ENCODE measurements around the gene SLAIN1. TPM values are rescaled to one million over a fixed set of nuclear protein-coding genes. Genes with fewer than 3 reads are reported as not detected.

The SLAIN1 gene
- total RNA-seq, 1 experiment from 2014 or later = not detected

- intact Hi-C loops (cut with micrococcal nuclease) = no loop called here
- no peaks in the 10 kb centered on the region for H3K4me1 Mint-ChIP-seq (ENCODE audit: insufficient read depth, unreplicated experiment)
- no TSS peak for BruUV-seq (replicated peaks)
- ChIA-PET POLR2A (interaction anchor here (0.8 kb wide), 1 partner anchor 67 kb away, joined by 3 read pairs; no protein-coding TSS in a partner anchor), CTCF (interaction anchor here (0.6 to 6.4 kb wide), 4 partner anchors 10 to 337 kb away, joined by 3 to 105 read pairs (median 4); no protein-coding TSS in a partner anchor)
- no peaks in the 10 kb centered on the region for H3K36me3 Mint-ChIP-seq (ENCODE audit: insufficient read depth, unreplicated experiment)
- peaks cover 26% of the 10 kb centered on the region for H3K27me3 Mint-ChIP-seq (ENCODE audit: insufficient read depth, unreplicated experiment)
- no peak for DNase-seq (ENCODE audit: unreplicated experiment)
- TF ChIP-seq, protein P1, sequence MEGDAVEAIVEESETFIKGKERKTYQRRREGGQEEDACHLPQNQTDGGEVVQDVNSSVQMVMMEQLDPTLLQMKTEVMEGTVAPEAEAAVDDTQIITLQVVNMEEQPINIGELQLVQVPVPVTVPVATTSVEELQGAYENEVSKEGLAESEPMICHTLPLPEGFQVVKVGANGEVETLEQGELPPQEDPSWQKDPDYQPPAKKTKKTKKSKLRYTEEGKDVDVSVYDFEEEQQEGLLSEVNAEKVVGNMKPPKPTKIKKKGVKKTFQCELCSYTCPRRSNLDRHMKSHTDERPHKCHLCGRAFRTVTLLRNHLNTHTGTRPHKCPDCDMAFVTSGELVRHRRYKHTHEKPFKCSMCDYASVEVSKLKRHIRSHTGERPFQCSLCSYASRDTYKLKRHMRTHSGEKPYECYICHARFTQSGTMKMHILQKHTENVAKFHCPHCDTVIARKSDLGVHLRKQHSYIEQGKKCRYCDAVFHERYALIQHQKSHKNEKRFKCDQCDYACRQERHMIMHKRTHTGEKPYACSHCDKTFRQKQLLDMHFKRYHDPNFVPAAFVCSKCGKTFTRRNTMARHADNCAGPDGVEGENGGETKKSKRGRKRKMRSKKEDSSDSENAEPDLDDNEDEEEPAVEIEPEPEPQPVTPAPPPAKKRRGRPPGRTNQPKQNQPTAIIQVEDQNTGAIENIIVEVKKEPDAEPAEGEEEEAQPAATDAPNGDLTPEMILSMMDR (IDR thresholded peaks at IDR 0.05; ENCODE audit: unreplicated experiment) = no peak
- H3K9me3 Mint-ChIP-seq (ENCODE audit: unreplicated experiment) = no peaks in the 10 kb centered on the region
- H3K4me3 Mint-ChIP-seq (ENCODE audit: unreplicated experiment) = no peak overlapping the region
- H3K27ac Mint-ChIP-seq (ENCODE audit: low read depth, unreplicated experiment) = no peak overlapping the region
Measured at GRCh38 chr13:77784515-77784914, 87.0 kb downstream of the SLAIN1 start.

DNA sequence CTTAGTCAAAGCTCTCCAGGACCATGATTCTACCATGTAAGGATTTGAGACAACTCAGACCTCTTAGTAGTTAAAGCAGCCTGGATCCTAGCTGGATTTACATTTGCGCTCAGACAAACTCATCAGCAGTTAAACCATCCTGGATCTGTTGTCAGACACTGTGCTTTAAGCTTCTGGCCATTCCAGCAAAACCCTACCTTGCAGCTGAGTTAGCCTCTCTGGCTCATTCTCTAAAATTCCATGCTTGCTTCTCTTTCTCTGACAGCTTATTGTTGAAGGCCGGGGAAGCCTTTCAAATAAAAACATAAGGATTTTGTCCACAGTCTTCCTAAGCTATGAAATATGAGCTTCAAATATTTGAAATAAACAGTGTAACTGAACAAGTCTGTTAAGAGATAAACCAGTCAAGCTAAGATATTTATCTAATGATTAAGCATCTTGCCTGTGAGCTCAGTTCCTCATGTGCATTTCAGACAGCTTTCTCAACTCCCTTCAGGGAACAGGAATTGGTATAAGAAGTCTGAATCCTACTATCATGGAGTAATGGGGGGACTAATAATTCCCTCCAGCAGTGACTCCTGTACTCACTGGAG lies 89.3 kb downstream of the SLAIN1 start:
- Mint-ChIP-seq H3K27ac (ENCODE audit: low read depth, unreplicated experiment) (no peak overlapping the region), H3K9me3 (ENCODE audit: unreplicated experiment) (no peaks in the 10 kb centered on the region), H3K36me3 (ENCODE audit: insufficient read depth, unreplicated experiment) (no peaks in the 10 kb centered on the region), H3K4me1 (ENCODE audit: insufficient read depth, unreplicated experiment) (no peaks in the 10 kb centered on the region), H3K27me3 (ENCODE audit: insufficient read depth, unreplicated experiment) (peaks cover 19% of the 10 kb centered on the region), H3K4me3 (ENCODE audit: unreplicated experiment) (no peak overlapping the region)
- intact Hi-C loops (cut with micrococcal nuclease) = no loop called here
- BruUV-seq (replicated peaks) = no TSS peak
- TF ChIP-seq, protein P1 (IDR thresholded peaks at IDR 0.05; ENCODE audit: unreplicated experiment) = no peak
- POLR2A ChIA-PET = interaction anchor here (1.2 kb wide), 1 partner anchor 25 kb away, joined by 4 read pairs; no protein-coding TSS in a partner anchor
- CTCF ChIA-PET = interaction anchor here (0.6 to 1.7 kb wide), 4 partner anchors 23 to 351 kb away, joined by 3 to 19 read pairs (median 4); no protein-coding TSS in a partner anchor
- no peak for DNase-seq (ENCODE audit: unreplicated experiment)

GRCh38 chr13:77789376-77789775 lies 91.9 kb downstream of the SLAIN1 start:
- H3K4me3 Mint-ChIP-seq (ENCODE audit: unreplicated experiment) = no peak overlapping the region
- BruUV-seq (replicated peaks) = no TSS peak
- H3K27me3 Mint-ChIP-seq (ENCODE audit: insufficient read depth, unreplicated experiment) = peaks cover 9% of the 10 kb centered on the region
- TF ChIP-seq, protein P1 (IDR thresholded peaks at IDR 0.05; ENCODE audit: unreplicated experiment) = no peak
- no peaks in the 10 kb centered on the region for H3K9me3 Mint-ChIP-seq (ENCODE audit: unreplicated experiment)
- no peak for DNase-seq (ENCODE audit: unreplicated experiment)
- no peaks in the 10 kb centered on the region for H3K4me1 Mint-ChIP-seq (ENCODE audit: insufficient read depth, unreplicated experiment)
- CTCF ChIA-PET = no interaction called here
- H3K36me3 Mint-ChIP-seq (ENCODE audit: insufficient read depth, unreplicated experiment) = no peaks in the 10 kb centered on the region
- intact Hi-C loops (cut with micrococcal nuclease) = no loop called here
- no peak overlapping the region for H3K27ac Mint-ChIP-seq (ENCODE audit: low read depth, unreplicated experiment)
- POLR2A ChIA-PET = no interaction called here

- Mint-ChIP-seq H3K27me3 (ENCODE audit: insufficient read depth, unreplicated experiment) (peaks cover 73% of the 10 kb centered on the region), H3K27ac (ENCODE audit: low read depth, unreplicated experiment) (no peak overlapping the region), H3K9me3 (ENCODE audit: unreplicated experiment) (no peaks in the 10 kb centered on the region), H3K36me3 (ENCODE audit: insufficient read depth, unreplicated experiment) (no peaks in the 10 kb centered on the region), H3K4me3 (ENCODE audit: unreplicated experiment) (no peak overlapping the region), H3K4me1 (ENCODE audit: insufficient read depth, unreplicated experiment) (no peaks in the 10 kb centered on the region)
- BruUV-seq (replicated peaks) = no TSS peak
- ChIA-PET CTCF (no interaction called here), POLR2A (no interaction called here)
- intact Hi-C loops (cut with micrococcal nuclease) = no loop called here
- TF ChIP-seq, protein P1 (IDR thresholded peaks at IDR 0.05; ENCODE audit: unreplicated experiment) = no peak
- no peak for DNase-seq (ENCODE audit: unreplicated experiment)
Measured at GRCh38 chr13:77800219-77800618, 102.7 kb downstream of the SLAIN1 start.
